Thoracic aorta (tissue), 2 donors: ENCODE measurements around the gene TRAPPC3. TPM values are rescaled to one million over a fixed set of nuclear protein-coding genes. Genes with fewer than 3 reads are reported as not detected.

Source experiments
- ATAC-seq: fragments of 150-250 bp; one replicate; pipeline ENCODE4 v1.8.0; 2017; ENCODE audit warnings: low read depth; ENCODE audit not compliant: insufficient number of reproducible peaks, low FRiP score
- DNase-seq: peaks from one replicate; pipeline ENCODE4 v3.0.0-alpha.2; 2020; ENCODE audit warnings: low spot score
- H3K27ac ChIP-seq, 2 donors: fragments of 200-600 bp; sonication (generic); 1 replicate in 1 of 2; 2 replicates in 1 of 2; pipeline ENCODE4 v1.5.1; 2016; ENCODE audit warnings: mild to moderate bottlenecking in 2 of 2, moderate library complexity in 2 of 2
- H3K27me3 ChIP-seq: fragments of 200-600 bp; sonication (generic); replicated peaks from 2 replicates; pipeline ENCODE4 v1.6.0; 2016; ENCODE audit warnings: mild to moderate bottlenecking; ENCODE audit not compliant: insufficient read depth
- H3K36me3 ChIP-seq: fragments of 200-600 bp; sonication (generic); one replicate; pipeline ENCODE4 v1.5.1; 2016
- H3K4me1 ChIP-seq, 2 donors: fragments of 200-600 bp; sonication (generic); 1 replicate in 1 of 2; 2 replicates in 1 of 2; pipeline versions ENCODE4 v1.5.1 to v1.6.0; 2016; ENCODE audit warnings: low read depth in 2 of 2, mild to moderate bottlenecking in 1 of 2; ENCODE audit not compliant: control insufficient read depth in 1 of 2
- H3K4me3 ChIP-seq: fragments of 200-600 bp; sonication (generic); 2 replicates; pipeline ENCODE4 v1.5.1; 2016; ENCODE audit warnings: mild to moderate bottlenecking
- H3K9me3 ChIP-seq: fragments of 200-600 bp; sonication (generic); 2 replicates; pipeline ENCODE4 v1.5.1; 2016
- total RNA-seq, 2 donors: library from RNA; depleted of rRNA; stranded (reverse); fragments of >200 nt; gene quantifications; one replicate each; pipeline versions ENCODE4 v1.1.0 to v1.2.3, GENCODE V29; 2016
- TF ChIP-seq, protein P1 (sequence below): fragments of 200-600 bp; sonication (generic); IDR thresholded peaks from one replicate; pipeline ENCODE4 v1.5.1; 2019; ENCODE audit warnings: antibody characterized with exemption

Gene TRAPPC3
- total RNA-seq, 2 donors from 2014 or later, result 78.5 to 92.3 TPM

GRCh38 chr1:36176106-36176949 is 27.0 kb upstream of the TRAPPC3 start:
- Histone ChIP-seq H3K27ac (peak overlapping the region; percentile 64 to 87), H3K9me3 (no peaks in the 10 kb centered on the region), H3K27me3 (no peaks in the 10 kb centered on the region), H3K36me3 (peaks cover 94% of the 10 kb centered on the region), H3K4me1 (peaks cover 14 to 23% of the 10 kb centered on the region in 2 donors), H3K4me3 (no peak overlapping the region)
- TF ChIP-seq, protein P1, sequence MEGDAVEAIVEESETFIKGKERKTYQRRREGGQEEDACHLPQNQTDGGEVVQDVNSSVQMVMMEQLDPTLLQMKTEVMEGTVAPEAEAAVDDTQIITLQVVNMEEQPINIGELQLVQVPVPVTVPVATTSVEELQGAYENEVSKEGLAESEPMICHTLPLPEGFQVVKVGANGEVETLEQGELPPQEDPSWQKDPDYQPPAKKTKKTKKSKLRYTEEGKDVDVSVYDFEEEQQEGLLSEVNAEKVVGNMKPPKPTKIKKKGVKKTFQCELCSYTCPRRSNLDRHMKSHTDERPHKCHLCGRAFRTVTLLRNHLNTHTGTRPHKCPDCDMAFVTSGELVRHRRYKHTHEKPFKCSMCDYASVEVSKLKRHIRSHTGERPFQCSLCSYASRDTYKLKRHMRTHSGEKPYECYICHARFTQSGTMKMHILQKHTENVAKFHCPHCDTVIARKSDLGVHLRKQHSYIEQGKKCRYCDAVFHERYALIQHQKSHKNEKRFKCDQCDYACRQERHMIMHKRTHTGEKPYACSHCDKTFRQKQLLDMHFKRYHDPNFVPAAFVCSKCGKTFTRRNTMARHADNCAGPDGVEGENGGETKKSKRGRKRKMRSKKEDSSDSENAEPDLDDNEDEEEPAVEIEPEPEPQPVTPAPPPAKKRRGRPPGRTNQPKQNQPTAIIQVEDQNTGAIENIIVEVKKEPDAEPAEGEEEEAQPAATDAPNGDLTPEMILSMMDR, result no peak
- DNase-seq (no peak), ATAC-seq (no peak)

GRCh38 chr1:36175137-36176095 is 26.1 kb upstream of the TRAPPC3 start:
- H3K4me1 ChIP-seq, result peaks cover 14 to 24% of the 10 kb centered on the region in 2 donors
- H3K9me3 ChIP-seq, result no peaks in the 10 kb centered on the region
- H3K27ac ChIP-seq, result peak overlapping the region; percentile 64 to 87
- H3K27me3 ChIP-seq, result no peaks in the 10 kb centered on the region
- DNase-seq (no peak), ATAC-seq (peak; percentile 75)
- TF ChIP-seq, protein P1, result no peak
- no peak overlapping the region for H3K4me3 ChIP-seq
- H3K36me3 ChIP-seq, result peaks cover 93% of the 10 kb centered on the region

- TF ChIP-seq, protein P1, result no peak
- Histone ChIP-seq H3K4me1 (peaks cover 14 to 31% of the 10 kb centered on the region in 2 donors), H3K4me3 (no peak overlapping the region), H3K27ac (peak overlapping the region; percentile 64 to 87), H3K27me3 (no peaks in the 10 kb centered on the region), H3K36me3 (peaks cover 91% of the 10 kb centered on the region), H3K9me3 (no peaks in the 10 kb centered on the region)
- ATAC-seq, result no peak
- DNase-seq, result no peak
Observed at GRCh38 chr1:36174713-36175112, 25.4 kb upstream of the TRAPPC3 start.

- DNase-seq, result no peak
- H3K4me1 ChIP-seq, result peaks cover 14 to 44% of the 10 kb centered on the region in 2 donors
- peaks cover 75% of the 10 kb centered on the region for H3K36me3 ChIP-seq
- H3K9me3 ChIP-seq, result no peaks in the 10 kb centered on the region
- H3K27me3 ChIP-seq, result no peaks in the 10 kb centered on the region
- TF ChIP-seq, protein P1, result no peak
- ATAC-seq, result no peak
- H3K27ac ChIP-seq, result peak overlapping the region in 1 of 2 donors; percentile 40
- no peak overlapping the region for H3K4me3 ChIP-seq
Observed at GRCh38 chr1:36172983-36173382, 23.7 kb upstream of the TRAPPC3 start.
